Liver (tissue), 3 donors: ENCODE measurements around the gene ANKRD60.

ENCODE experiments used
- CTCF ChIP-seq: fragments of 150-350 bp; IDR thresholded peaks from 2 replicates; pipeline ENCODE4 v1.5.1; 2017; ENCODE audit warnings: improper control_type of control experiment, low read depth, low read length; ENCODE audit not compliant: missing input control
- EGR1 ChIP-seq, 2 donors: IDR thresholded peaks; 2 replicates each; pipeline ENCODE4 v1.6.1; 2016 to 2018; ENCODE audit warnings: antibody characterized with exemption in 2 of 2, low read depth in 2 of 2
- FOXA2 ChIP-seq: IDR thresholded peaks from 2 replicates; pipeline ENCODE4 v1.6.1; 2016; ENCODE audit warnings: antibody characterized with exemption
- RAD21 ChIP-seq, 2 donors: IDR thresholded peaks; 2 replicates each; pipeline ENCODE4 v1.6.1; 2016; ENCODE audit warnings: antibody characterized with exemption in 2 of 2, mild to moderate bottlenecking in 2 of 2
- TAF1 ChIP-seq: conservative IDR thresholded peaks from 2 replicates; pipeline ENCODE4 v1.6.1; 2016; ENCODE audit warnings: antibody characterized with exemption, mild to moderate bottlenecking
- YY1 ChIP-seq: IDR thresholded peaks from 2 replicates; pipeline ENCODE4 v1.6.1; 2016; ENCODE audit warnings: antibody characterized with exemption, mild to moderate bottlenecking
- TF ChIP-seq, protein P1 (sequence below): IDR thresholded peaks from 2 replicates; pipeline ENCODE4 v1.6.1; 2016; ENCODE audit warnings: antibody characterized with exemption
- TF ChIP-seq, protein P2 (sequence below): IDR thresholded peaks from 2 replicates; pipeline ENCODE4 v1.6.1; 2016; ENCODE audit warnings: antibody characterized with exemption
- TF ChIP-seq, protein P3 (sequence below): IDR thresholded peaks from 2 replicates; pipeline ENCODE4 v1.6.1; 2016; ENCODE audit warnings: antibody characterized with exemption, mild to moderate bottlenecking
- donor health status: healthy.
- donor health status: healthy.

GRCh38 chr20:58240471-58240870 lies 12.0 kb upstream of the ANKRD60 start:
- TF ChIP-seq CTCF (no peak), RAD21 (IDR thresholded peaks at IDR 0.05) (no peak), EGR1 (IDR thresholded peaks at IDR 0.05; ENCODE audit: low read depth in 2 of 2) (no peak), FOXA2 (no peak), TAF1 (no peak), YY1 (no peak)
- TF ChIP-seq, protein P1, sequence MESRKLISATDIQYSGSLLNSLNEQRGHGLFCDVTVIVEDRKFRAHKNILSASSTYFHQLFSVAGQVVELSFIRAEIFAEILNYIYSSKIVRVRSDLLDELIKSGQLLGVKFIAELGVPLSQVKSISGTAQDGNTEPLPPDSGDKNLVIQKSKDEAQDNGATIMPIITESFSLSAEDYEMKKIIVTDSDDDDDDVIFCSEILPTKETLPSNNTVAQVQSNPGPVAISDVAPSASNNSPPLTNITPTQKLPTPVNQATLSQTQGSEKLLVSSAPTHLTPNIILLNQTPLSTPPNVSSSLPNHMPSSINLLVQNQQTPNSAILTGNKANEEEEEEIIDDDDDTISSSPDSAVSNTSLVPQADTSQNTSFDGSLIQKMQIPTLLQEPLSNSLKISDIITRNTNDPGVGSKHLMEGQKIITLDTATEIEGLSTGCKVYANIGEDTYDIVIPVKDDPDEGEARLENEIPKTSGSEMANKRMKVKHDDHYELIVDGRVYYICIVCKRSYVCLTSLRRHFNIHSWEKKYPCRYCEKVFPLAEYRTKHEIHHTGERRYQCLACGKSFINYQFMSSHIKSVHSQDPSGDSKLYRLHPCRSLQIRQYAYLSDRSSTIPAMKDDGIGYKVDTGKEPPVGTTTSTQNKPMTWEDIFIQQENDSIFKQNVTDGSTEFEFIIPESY: no peak
- TF ChIP-seq, protein P2, sequence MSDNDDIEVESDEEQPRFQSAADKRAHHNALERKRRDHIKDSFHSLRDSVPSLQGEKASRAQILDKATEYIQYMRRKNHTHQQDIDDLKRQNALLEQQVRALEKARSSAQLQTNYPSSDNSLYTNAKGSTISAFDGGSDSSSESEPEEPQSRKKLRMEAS: no peak
- TF ChIP-seq, protein P3, sequence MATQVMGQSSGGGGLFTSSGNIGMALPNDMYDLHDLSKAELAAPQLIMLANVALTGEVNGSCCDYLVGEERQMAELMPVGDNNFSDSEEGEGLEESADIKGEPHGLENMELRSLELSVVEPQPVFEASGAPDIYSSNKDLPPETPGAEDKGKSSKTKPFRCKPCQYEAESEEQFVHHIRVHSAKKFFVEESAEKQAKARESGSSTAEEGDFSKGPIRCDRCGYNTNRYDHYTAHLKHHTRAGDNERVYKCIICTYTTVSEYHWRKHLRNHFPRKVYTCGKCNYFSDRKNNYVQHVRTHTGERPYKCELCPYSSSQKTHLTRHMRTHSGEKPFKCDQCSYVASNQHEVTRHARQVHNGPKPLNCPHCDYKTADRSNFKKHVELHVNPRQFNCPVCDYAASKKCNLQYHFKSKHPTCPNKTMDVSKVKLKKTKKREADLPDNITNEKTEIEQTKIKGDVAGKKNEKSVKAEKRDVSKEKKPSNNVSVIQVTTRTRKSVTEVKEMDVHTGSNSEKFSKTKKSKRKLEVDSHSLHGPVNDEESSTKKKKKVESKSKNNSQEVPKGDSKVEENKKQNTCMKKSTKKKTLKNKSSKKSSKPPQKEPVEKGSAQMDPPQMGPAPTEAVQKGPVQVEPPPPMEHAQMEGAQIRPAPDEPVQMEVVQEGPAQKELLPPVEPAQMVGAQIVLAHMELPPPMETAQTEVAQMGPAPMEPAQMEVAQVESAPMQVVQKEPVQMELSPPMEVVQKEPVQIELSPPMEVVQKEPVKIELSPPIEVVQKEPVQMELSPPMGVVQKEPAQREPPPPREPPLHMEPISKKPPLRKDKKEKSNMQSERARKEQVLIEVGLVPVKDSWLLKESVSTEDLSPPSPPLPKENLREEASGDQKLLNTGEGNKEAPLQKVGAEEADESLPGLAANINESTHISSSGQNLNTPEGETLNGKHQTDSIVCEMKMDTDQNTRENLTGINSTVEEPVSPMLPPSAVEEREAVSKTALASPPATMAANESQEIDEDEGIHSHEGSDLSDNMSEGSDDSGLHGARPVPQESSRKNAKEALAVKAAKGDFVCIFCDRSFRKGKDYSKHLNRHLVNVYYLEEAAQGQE: no peak
